Renal pelvis (tissue), 4 donors: Measurements from ENCODE around the gene MAD1L1. TPM values are rescaled to one million over a fixed set of nuclear protein-coding genes. Genes with fewer than 3 reads are reported as not detected.
"Not testable (repeated sequence)": the region's sequence is repeated elsewhere in the genome, so short reads cannot be mapped to it uniquely, and the experiment has no call there.

Experiments
- DNase-seq: peaks from one replicate; pipeline ENCODE4 v3.0.0-alpha.2; 2013
- polyA plus RNA-seq, 3 donors: library from polyadenylated mRNA; unstranded; fragments of 120-200 nt; gene quantifications; one replicate each; pipeline ENCODE4 v1.2.1, GENCODE V29; 2013; ENCODE audit not compliant: insufficient read length in 3 of 3

MAD1L1 gene
- polyA plus RNA-seq, 3 donors = 27.0 to 27.6 (median 27.3) TPM

GRCh38 chr7:2068693-2069471, 163.9 kb downstream of the MAD1L1 start:
- DNase-seq = no peak

DNA sequence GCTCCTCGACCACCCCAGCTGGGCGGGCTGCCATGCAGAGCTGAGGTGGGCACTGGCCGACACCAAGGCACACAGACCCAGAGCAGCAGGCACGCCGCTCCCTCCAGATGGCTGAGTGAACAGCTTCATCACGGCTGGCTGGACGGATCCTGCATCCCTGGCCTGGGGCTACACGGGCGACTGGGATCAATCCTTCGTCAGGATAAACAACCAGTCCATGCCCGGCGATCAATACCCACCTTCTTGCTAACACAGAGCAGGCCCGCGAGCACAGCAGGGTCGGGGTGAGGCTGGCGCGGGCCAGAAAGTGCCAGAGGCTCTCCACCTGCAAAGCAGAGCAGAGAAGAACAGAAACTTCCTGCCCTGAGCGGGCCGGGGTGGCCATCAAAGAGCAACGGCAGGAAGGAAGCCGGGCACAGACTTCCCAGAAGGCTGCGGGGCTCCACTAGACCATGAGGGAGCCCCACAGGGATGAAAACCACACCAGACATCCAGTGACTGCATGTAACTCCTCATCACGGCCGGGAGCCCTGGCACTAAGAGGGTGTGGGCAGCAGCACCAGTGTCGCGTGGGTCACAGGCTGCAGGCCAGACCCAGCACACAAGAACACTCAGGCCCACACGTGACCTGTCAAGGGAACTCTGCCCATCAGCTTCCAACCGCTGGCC, 166.4 kb downstream of the MAD1L1 start:
- no peak for DNase-seq

DNA sequence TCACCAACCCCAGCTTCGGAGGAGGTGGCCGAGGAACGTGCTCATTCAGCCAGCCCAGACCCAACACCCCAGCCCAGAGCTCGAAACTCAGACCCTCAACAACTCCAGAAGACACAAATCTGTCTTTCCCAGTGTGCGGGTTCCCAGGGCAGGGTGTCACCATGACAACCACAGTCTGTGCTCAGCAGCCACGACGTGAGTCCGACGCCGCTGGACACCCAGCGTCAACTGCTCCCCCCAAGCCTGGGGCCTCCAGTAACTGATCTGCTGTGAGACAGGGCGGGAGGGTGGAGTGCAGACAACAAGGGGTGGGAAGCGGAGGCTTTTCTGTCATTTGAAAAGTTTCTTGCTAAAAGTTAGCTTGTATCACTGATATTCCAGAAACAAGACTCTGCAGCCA, 167.2 kb downstream of the MAD1L1 start:
- peak; percentile 56 for DNase-seq

DNA sequence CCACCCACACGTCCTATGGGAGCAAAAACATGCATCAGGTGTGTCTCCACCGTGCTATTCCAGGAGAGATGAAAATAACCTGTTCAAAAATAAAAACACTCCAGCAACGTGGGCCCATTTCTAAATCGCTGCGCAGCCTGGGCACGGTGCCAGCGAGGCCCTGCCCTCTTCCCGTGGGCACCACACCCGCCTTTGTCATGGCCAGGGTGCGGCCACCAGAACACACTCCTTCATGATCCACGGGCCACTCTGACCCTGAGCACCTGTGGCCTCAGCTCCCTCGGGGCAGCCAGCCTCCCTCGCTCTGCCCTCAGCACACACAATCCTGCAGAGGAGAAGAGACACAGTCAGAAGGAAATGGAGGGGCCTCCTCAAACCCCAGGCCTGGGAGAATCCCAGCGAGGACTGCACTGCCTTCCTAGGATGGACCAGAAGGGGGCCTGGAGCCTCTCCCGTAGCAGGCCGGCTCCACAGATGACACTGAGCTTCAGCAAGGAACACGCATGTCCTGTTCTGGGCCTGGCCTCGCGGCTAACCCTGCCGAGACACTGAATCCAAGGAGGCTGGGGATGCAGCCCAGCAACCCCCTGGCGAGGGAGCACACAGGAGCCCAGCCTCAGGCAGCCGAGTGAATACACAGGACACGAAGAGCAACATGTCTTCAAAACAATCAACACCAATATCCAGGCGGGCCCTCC, 169.0 kb downstream of the MAD1L1 start:
- no peak for DNase-seq

DNA sequence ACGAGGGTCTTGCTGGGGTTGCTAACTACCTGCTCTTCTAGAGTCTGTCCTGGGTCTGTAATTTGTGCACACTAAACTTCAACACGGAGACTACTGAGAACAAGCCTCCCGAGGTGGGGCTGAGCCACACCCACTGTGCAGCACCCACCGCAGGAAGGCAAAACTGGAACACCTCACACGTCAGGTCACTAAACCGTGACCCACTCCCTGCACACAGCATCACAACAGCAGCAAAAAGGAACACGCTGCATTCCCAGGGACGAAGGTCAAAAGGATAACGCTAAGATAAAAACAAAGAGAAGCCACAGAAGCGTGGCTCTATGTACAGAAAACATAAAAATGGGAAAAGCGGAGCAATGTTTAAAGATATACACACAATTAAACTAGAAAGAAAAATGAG, 170.1 kb downstream of the MAD1L1 start:
- no peak for DNase-seq

DNA sequence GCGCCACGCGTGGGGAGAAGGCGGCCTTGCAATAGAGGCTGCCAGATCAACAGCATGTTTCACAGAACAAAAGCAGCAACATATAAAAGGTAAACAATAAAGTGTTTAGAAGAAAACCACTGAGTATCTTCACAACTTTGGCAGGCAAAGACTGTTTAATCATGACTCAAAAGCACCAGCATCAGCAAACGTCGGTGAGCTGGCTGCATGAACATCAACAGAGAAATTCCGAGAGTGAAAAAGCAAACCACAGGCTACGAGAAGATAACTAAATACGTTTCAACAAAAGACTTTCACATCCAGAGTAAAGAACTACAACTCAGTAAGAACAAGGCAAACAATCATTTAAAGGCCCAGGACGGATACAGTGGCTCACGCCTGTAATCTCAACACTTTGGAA, 172.0 kb downstream of the MAD1L1 start:
- DNase-seq = no peak

DNA sequence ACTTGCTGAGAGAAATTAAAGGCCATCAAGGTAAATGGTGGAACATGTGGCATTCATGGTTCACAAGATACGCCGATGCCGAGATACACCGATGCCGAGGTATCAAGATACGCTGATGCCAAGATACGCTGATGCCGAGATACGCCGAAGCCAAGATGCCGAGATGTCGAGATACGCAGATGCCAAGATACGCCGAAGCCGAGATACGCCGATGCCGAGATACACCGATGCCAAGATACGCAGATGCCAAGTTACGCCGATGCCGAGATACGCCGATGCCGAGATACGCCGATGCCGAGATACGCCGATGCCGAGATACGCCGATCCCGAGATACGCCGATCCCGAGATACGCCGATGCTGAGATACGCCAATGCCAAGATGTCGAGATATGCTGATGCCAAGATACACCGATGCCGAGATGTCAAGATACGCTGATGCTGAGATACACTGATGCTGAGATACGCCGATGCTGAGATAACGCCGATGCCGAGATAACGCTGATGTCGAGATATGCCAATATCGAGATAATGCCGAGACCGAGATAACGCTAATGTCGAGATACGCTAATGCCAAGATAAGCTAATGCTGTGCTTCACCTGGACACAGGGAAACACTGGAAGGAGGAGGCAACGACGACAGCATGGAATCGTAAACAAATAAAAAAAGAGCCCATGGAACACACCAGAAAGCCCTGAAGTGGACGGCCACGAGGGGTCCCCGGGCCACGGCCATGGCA, 172.6 kb downstream of the MAD1L1 start:
- DNase-seq = no peak

GRCh38 chr7:2058246-2058645, 174.5 kb downstream of the MAD1L1 start:
- not testable (repeated sequence) for DNase-seq

- no peak for DNase-seq
These were observed 176.8 kb downstream of the MAD1L1 start for GRCh38 chr7:2055956-2056355.

DNA sequence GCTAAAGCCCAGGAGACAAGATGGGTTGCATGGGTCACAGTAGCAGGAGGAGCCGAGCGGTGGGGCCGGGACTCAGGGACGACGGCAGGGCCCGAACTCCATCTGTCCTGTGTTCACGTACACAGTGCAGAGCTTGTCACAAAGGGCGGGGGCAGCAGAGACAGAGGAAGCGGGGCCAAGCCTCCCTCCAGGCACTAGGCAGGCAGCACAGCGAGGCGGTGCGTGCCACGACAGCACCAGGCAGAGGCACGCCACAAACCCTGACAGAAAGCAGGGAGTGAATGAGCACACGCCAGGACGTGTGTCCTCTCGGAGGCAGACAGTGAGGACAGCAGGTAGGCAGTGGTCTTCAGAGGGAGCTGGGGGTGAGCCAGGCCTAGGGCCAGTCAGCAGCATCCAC, 177.8 kb downstream of the MAD1L1 start:
- DNase-seq = no peak

GRCh38 chr7:2053395-2053794, 179.3 kb downstream of the MAD1L1 start:
- no peak for DNase-seq

DNA sequence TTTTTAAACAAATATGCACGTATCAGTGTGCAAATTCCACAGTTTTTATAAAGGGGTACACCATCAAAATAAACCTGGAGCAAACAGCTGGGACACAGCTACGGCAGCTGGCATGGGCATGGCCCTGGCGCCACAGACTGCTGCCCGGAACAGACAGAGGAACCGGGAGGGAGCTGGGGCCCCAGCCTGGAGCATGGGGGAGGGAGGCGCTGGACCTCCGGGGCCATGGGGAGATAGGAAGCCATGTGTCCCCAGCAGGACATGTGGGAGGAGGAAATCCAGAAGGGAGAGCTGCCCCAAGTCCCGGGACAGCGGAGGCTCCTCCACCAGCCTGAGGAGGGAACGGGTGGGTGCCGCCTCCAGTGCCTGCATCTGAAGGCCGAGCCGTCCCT, 180.1 kb downstream of the MAD1L1 start:
- DNase-seq = no peak

DNA sequence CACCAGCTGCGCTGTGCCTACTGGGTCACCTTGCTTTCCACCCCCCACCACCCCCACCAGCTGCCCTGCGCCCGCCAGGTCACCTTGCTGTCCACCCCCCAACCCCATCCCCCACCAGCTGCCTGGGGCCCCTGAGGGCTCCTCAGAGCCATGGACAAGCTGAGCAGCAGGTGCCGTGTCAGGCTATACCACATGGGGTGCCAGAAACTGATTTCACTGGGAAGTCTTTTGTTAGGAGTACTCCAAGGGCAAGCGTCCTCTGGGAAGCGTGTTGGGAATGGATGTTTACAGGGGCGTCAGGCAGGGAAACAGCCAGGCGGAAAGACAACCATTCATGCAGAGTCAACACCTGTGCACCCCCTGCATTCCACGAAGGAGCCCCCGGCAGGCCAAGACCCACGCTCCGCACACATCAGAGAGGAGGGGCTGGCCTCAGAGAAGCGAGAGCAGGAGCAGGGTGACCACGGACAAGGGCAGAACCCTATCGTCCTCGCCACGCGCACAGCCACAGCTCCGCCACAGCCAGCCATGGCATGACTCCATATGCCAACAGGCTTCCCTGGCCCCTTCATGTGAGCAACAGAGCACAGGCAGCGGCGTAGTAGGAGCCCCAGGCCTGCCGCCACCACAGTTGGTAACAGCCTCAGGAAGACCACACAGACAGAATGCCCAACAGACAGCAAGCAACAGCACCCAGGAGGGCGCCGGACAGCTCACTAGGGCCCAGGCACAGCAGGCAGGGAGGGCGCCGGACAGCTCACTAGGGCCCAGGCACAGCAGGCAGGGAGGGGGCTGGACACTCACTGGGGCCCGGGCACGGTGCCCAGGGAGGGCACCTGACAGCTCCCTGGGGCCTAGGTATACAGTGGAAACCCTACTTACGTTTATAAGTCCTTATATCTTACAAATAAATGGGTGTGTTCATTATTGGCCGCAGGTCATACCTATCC, 180.8 kb downstream of the MAD1L1 start:
- DNase-seq = no peak

DNA sequence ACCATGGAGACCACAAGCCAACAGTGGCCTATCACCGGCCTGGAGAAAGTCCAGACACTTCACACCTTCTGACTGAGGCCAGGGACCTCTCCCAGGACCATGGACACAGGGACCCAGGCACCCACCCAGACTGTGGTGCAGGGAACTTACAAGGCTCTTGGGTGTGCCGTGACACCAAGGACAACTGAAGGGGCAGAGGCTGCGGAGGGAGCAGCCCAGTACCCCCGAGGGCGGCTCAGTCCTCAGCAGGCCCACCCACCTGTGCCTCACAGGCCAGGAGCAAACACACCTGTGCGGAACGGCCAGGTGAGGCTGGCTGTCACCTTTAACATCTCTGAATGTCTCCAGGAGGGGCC, 182.3 kb downstream of the MAD1L1 start:
- no peak for DNase-seq

DNA sequence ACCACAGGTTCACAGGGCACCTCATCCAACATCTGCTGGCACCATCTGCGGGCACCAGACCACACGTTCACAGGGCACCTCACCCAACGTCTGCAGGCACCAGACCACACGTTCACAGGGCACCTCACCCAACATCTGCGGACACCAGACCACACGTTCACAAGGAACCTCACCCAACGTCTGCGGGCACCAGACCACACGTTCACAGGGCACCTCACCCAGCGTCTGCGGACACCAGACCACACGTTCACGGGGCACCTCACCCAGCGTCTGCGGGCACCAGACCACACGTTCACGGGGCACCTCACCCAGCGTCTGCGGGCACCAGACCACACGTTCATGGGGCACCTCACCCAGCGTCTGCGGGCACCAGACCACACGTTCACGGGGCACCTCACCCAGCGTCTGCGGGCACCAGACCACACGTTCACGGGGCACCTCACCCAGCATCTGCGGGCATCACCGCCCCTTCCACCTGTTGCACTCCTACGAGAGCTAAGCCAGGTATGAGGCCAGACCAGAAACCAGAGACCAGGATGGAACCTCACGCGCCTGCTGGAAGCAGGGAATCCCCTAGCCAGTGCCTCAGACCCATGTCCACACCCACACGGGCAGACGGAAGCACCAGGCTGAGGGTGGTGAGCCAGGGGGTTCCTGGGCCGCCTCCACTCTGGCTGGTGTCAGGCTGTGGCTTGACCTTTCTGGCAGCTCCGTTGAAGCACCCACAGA, 182.8 kb downstream of the MAD1L1 start:
- no peak for DNase-seq

DNA sequence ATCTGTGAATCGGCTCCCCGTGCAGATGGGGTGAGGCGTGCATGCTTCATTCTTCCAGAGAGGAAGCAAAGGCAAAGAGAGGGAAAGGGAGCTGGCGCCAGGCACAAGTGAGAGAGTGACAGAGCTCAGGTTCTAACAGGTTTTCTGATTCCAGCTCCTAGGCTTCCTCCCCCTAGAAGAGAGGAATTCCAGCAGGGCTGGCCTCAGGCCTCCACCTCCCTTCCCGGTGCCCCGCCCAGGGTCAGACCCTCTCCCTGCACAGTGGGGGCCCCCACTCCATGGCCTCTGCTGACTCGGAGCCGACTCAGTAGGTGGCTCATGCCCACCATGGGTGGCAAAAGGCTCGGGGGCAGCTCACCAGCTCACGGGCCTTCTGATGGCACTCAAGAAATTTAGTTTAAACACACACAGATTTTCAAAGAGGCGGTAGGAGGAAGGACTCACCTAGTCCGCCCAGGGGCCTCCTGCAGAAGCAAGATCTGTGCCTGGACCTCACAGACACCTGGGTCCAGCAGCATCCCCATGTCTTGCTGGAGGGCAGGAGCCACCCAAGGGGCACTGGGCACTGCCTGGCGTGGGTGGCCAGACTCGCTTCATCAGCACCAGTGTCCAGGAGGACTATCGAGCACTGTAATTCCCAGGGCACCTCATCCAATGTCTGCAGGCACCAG, 183.5 kb downstream of the MAD1L1 start:
- no peak for DNase-seq

GRCh38 chr7:2048531-2048930, 184.2 kb downstream of the MAD1L1 start:
- no peak for DNase-seq

DNA sequence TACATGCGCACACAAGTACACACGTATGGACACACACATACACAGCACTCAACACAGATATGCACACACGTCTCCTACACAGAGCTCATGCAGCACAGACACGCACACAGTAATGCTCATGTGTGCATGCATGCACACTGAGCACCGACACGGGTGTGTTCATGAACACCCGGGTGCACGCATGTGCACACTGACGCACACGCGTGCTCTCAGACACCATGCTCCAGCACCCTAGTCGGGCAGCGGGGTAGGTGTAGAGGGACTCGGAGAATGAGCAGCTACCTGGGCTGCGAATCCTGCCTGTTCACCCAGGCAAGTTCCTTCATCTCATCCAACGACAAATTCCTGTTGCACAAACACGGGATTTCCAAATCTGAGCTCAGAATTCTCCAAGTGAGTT, 184.7 kb downstream of the MAD1L1 start:
- DNase-seq = no peak

DNA sequence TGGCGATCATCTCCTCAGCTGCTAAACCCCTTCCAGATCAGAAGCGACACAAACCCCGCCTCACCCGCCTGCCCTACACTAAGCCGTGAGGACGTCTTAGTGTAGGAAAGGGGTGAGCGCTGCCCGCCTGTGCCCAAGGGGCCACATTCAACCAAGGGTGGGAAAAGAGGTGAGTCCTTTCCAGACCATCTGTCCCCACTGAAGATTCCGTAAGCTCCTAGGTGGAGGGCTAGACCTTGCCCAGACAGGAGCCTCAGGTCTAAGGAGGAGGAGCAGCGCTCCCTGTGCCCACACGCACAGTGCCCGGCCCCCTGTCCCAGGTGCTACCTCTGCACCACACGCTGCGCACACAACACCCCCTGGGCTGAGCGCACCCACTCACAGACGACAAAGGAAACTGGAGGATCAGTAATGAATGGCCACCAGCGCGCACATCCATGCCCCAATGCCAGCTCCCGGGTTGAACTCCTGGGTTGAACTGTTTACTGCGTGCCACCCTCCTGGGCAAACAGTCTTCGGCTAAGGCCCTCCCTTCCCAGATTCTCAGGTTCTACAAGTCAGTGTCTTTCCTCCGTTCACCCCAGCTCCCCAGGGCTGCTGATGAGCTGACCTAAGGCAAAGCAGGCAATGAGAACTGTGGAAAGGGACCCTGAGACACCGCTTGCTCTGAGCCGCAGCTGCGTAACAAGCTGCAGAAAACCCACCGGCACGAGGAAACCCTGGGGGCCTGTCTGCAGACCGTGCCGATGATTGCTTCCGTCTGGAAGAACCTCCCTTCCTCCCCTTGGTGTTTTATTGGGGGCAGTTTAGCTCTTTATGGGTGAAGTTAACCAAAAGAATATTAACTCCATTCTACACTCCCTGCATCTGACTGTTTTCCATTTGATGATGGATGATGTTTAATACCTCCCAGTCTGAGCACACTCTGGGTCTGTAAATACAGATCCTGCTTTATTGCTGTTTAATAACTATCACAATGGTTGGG, 185.9 kb downstream of the MAD1L1 start:
- DNase-seq = no peak
